ENCODE measurements around the gene CD99. TPM values are rescaled to one million over a fixed set of nuclear protein-coding genes. Genes with fewer than 3 reads are reported as not detected.
"Not testable (repeated sequence)": the region's sequence is repeated elsewhere in the genome, so short reads cannot be mapped to it uniquely, and the experiment has no call there.

The CD99 gene
- total RNA-seq, 2 donors from 2014 or later: 148 to 222 TPM

- Mint-ChIP-seq H3K27me3 (ENCODE audit: low read depth) (peaks cover 7% of the 10 kb centered on the region), H3K36me3 (ENCODE audit: insufficient read depth in 2 of 2) (no peaks in the 10 kb centered on the region), H3K27ac (no peak overlapping the region), H3K9me3 (no peaks in the 10 kb centered on the region), H3K4me3 (no peak overlapping the region), H3K4me1 (ENCODE audit: low read depth) (peaks cover 14% of the 10 kb centered on the region)
- ATAC-seq (replicated peaks in 1 of 2): no peak
- no peak for DNase-seq
Measured at GRCh38 chrX:2761246-2761645, 70.2 kb downstream of the CD99 start.

- H3K4me1 Mint-ChIP-seq (ENCODE audit: low read depth); H3K36me3 Mint-ChIP-seq (ENCODE audit: insufficient read depth in 2 of 2); H3K27ac Mint-ChIP-seq; ATAC-seq (replicated peaks in 1 of 2); H3K27me3 Mint-ChIP-seq (ENCODE audit: low read depth); H3K9me3 Mint-ChIP-seq; DNase-seq; H3K4me3 Mint-ChIP-seq: not testable (repeated sequence)
Measured at GRCh38 chrX:2762671-2763070, 71.6 kb downstream of the CD99 start.

GRCh38 chrX:2764766-2765548 lies 73.9 kb downstream of the CD99 start:
- ATAC-seq (replicated peaks in 1 of 2): not testable (repeated sequence)

DNA sequence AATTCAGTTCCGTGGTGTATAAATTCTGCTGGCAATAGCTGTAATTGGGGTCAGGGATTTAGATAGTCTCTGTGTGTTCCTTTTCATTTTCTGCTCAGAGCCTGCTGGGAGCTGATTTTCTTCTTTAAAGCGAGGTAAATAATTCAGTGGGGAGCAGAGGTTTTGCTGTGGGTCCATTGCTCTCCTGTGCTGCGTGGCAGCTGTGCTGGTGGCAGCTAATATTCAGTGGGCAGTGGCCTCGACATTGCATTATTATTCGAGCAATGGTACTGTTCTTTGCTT lies 74.4 kb downstream of the CD99 start:
- Mint-ChIP-seq H3K36me3 (ENCODE audit: insufficient read depth in 2 of 2) (no peaks in the 10 kb centered on the region), H3K27me3 (ENCODE audit: low read depth) (peaks cover 6% of the 10 kb centered on the region), H3K9me3 (no peaks in the 10 kb centered on the region), H3K27ac (no peak overlapping the region), H3K4me1 (ENCODE audit: low read depth) (peaks cover 4% of the 10 kb centered on the region), H3K4me3 (no peak overlapping the region)
- DNase-seq (no peak), ATAC-seq (replicated peaks in 1 of 2) (no peak)

More at GRCh38 chrX:2764766-2765548, 73.9 kb downstream of the CD99 start:
- not testable (repeated sequence) for H3K4me3 Mint-ChIP-seq; H3K9me3 Mint-ChIP-seq; H3K27me3 Mint-ChIP-seq (ENCODE audit: low read depth); H3K4me1 Mint-ChIP-seq (ENCODE audit: low read depth); DNase-seq; H3K27ac Mint-ChIP-seq; H3K36me3 Mint-ChIP-seq (ENCODE audit: insufficient read depth in 2 of 2)

DNA sequence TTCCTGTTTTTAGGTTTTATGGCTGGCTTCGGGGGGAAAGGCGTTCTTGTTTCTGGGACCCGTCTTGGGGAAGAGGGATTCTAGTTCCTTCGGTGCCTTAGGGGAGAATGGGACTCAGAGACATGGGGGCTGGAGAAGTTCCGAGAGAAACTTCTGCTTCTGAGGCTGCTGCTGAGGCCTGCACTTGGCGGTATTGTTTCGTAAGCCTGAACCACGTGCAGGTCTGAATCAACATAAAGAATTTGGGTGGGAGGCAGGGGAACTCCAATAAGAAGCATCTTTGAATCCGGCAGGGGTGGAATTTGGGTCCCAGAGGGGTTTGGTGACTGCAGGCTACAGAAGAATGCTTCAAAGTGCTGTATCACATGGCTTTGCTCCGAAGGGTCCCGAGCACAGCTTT lies 75.8 kb downstream of the CD99 start:
- H3K9me3 Mint-ChIP-seq: peaks cover 0 to 2% of the 10 kb centered on the region in 2 donors
- no peak for ATAC-seq (replicated peaks in 1 of 2)
- H3K4me3 Mint-ChIP-seq: no peak overlapping the region
- peaks cover 6% of the 10 kb centered on the region for H3K27me3 Mint-ChIP-seq (ENCODE audit: low read depth)
- no peaks in the 10 kb centered on the region for H3K36me3 Mint-ChIP-seq (ENCODE audit: insufficient read depth in 2 of 2)
- H3K4me1 Mint-ChIP-seq (ENCODE audit: low read depth): peaks cover 4% of the 10 kb centered on the region
- H3K27ac Mint-ChIP-seq: no peak overlapping the region
- DNase-seq: no peak

DNA sequence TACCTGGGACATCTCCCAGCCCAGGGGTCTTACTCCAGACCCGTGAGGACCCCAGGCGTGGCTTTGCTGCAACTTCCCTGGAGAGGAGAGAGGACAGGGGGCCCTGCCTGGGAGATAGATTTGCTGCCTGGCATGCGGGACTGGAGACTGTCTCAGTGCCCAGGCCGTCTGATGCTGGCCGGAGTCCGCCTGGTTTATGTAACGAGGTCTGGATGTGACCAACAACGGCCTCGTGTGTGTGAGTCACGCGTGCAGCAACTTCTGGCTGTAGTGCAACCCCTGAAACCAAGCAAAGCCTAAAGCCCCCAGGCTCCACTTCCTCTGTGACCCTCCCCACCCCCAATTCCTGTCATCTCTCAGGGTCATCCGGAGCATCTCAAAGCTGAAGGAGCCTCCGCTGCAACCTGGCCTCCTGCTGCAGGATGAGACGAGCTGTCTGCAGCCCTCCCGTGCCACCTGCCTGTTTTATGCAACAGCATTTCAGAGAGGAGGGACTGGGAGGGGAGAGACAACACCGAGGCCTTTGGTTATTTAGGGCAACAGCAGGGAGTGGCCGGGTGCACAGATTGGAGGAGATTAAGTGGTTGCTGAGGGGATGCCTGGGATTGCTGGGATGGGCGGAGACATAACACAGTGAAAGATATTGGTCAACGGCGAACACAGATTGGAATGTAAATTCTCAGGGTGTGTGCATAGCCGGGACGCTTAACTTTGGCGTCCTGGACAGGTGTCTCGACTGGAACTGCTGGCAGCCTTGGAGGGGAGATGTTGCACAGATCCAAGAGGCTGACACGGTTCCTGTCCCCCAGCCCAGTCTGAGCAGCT lies 76.7 kb downstream of the CD99 start:
- Mint-ChIP-seq H3K4me1 (ENCODE audit: low read depth) (peaks cover 4% of the 10 kb centered on the region), H3K27me3 (ENCODE audit: low read depth) (peaks cover 12% of the 10 kb centered on the region), H3K4me3 (no peak overlapping the region), H3K27ac (no peak overlapping the region), H3K36me3 (ENCODE audit: insufficient read depth in 2 of 2) (no peaks in the 10 kb centered on the region), H3K9me3 (peaks cover 0 to 2% of the 10 kb centered on the region in 2 donors)
- ATAC-seq (replicated peaks in 1 of 2) (no peak), DNase-seq (no peak)

DNA sequence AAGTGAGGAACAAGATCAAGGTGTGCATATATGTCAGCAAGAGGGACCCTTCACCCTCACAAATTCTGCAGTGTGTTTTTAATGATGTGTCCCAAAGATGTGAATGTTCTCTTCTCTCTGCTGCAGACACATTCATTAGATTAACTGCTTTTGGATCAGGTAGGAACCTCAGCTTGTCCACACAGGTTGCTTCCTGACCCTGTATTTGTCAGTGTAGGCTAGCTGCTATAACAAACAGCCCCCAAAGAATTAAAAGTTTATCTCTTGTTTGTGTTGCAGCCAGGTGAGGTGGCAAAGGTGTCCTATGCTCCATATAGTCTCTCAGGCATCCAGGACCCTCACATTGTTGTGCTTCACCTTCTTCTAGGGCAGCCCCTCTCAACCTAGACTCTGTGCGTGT lies 78.5 kb downstream of the CD99 start:
- no peak for ATAC-seq (replicated peaks in 1 of 2)
- H3K27ac Mint-ChIP-seq: no peak overlapping the region
- H3K27me3 Mint-ChIP-seq (ENCODE audit: low read depth): peaks cover 26% of the 10 kb centered on the region
- H3K4me3 Mint-ChIP-seq: no peak overlapping the region
- peaks cover 3 to 4% of the 10 kb centered on the region in 2 donors for H3K9me3 Mint-ChIP-seq
- DNase-seq: no peak
- peaks cover 4% of the 10 kb centered on the region for H3K4me1 Mint-ChIP-seq (ENCODE audit: low read depth)
- H3K36me3 Mint-ChIP-seq (ENCODE audit: insufficient read depth in 2 of 2): peaks cover 0 to 2% of the 10 kb centered on the region in 2 donors

GRCh38 chrX:2773166-2774055 lies 82.3 kb downstream of the CD99 start:
- H3K27ac Mint-ChIP-seq; DNase-seq; H3K9me3 Mint-ChIP-seq; ATAC-seq (replicated peaks in 1 of 2); H3K4me3 Mint-ChIP-seq; H3K36me3 Mint-ChIP-seq (ENCODE audit: insufficient read depth in 2 of 2); H3K4me1 Mint-ChIP-seq (ENCODE audit: low read depth): not testable (repeated sequence)
- H3K27me3 Mint-ChIP-seq (ENCODE audit: low read depth): peaks cover 28% of the 10 kb centered on the region

GRCh38 chrX:2774057-2774456 lies 83.0 kb downstream of the CD99 start:
- Mint-ChIP-seq H3K36me3 (ENCODE audit: insufficient read depth in 2 of 2) (peaks cover 0 to 3% of the 10 kb centered on the region in 2 donors), H3K27me3 (ENCODE audit: low read depth) (peaks cover 28% of the 10 kb centered on the region), H3K27ac (no peak overlapping the region), H3K4me3 (no peak overlapping the region), H3K9me3 (peaks cover 3 to 6% of the 10 kb centered on the region in 2 donors), H3K4me1 (ENCODE audit: low read depth) (no peaks in the 10 kb centered on the region)
- DNase-seq: no peak
- no peak for ATAC-seq (replicated peaks in 1 of 2)

- H3K27ac Mint-ChIP-seq: no peak overlapping the region
- H3K4me1 Mint-ChIP-seq (ENCODE audit: low read depth): no peaks in the 10 kb centered on the region
- H3K4me3 Mint-ChIP-seq: no peak overlapping the region
- no peak for DNase-seq
- H3K27me3 Mint-ChIP-seq (ENCODE audit: low read depth): peaks cover 23% of the 10 kb centered on the region
- H3K36me3 Mint-ChIP-seq (ENCODE audit: insufficient read depth in 2 of 2): peaks cover 0 to 3% of the 10 kb centered on the region in 2 donors
- peaks cover 3 to 6% of the 10 kb centered on the region in 2 donors for H3K9me3 Mint-ChIP-seq
- ATAC-seq (replicated peaks in 1 of 2): no peak
Measured at GRCh38 chrX:2774776-2775175, 83.7 kb downstream of the CD99 start.

- not testable (repeated sequence) for H3K27ac Mint-ChIP-seq; DNase-seq; ATAC-seq (replicated peaks in 1 of 2); H3K36me3 Mint-ChIP-seq (ENCODE audit: insufficient read depth in 2 of 2); H3K4me3 Mint-ChIP-seq; H3K9me3 Mint-ChIP-seq
- Mint-ChIP-seq H3K4me1 (ENCODE audit: low read depth) (peaks cover 15% of the 10 kb centered on the region), H3K27me3 (ENCODE audit: low read depth) (peaks cover 14% of the 10 kb centered on the region)
Measured at GRCh38 chrX:2780472-2781225, 89.6 kb downstream of the CD99 start.

GRCh38 chrX:2781226-2781571 lies 90.1 kb downstream of the CD99 start:
- H3K27ac Mint-ChIP-seq: no peak overlapping the region
- DNase-seq (no peak), ATAC-seq (replicated peaks in 1 of 2) (no peak)
- H3K27me3 Mint-ChIP-seq (ENCODE audit: low read depth): peaks cover 14% of the 10 kb centered on the region
- no peaks in the 10 kb centered on the region for H3K36me3 Mint-ChIP-seq (ENCODE audit: insufficient read depth in 2 of 2)
- no peaks in the 10 kb centered on the region for H3K9me3 Mint-ChIP-seq
- peaks cover 15% of the 10 kb centered on the region for H3K4me1 Mint-ChIP-seq (ENCODE audit: low read depth)
- no peak overlapping the region for H3K4me3 Mint-ChIP-seq
